ENCODE results near the gene SRGN.

DNA sequence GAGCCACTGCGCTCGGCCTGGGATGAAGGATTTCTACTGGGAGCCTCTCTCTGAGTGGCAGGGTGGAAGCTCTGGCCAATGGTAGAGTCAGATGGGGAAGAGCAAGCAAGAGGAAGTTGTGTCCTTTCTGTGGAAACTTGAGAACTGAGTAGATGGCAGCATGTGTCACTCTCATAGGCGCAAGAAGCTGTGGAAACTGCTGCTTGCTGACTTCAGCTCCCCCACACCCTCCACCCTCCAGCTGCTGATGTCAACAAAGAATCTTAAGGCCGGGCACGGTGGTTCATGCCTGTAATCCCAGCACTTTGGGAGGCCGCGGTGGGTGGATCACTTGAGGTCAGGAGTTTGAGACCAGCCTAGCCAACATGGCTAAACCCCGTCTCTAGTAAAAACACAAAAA lies 39.8 kb upstream of the SRGN start:
- TF ChIP-seq, protein P1, sequence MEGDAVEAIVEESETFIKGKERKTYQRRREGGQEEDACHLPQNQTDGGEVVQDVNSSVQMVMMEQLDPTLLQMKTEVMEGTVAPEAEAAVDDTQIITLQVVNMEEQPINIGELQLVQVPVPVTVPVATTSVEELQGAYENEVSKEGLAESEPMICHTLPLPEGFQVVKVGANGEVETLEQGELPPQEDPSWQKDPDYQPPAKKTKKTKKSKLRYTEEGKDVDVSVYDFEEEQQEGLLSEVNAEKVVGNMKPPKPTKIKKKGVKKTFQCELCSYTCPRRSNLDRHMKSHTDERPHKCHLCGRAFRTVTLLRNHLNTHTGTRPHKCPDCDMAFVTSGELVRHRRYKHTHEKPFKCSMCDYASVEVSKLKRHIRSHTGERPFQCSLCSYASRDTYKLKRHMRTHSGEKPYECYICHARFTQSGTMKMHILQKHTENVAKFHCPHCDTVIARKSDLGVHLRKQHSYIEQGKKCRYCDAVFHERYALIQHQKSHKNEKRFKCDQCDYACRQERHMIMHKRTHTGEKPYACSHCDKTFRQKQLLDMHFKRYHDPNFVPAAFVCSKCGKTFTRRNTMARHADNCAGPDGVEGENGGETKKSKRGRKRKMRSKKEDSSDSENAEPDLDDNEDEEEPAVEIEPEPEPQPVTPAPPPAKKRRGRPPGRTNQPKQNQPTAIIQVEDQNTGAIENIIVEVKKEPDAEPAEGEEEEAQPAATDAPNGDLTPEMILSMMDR (IDR thresholded peaks at IDR 0.05; ENCODE audit: insufficient read depth, low read length), result no peak
- TF ChIP-seq, protein P2, sequence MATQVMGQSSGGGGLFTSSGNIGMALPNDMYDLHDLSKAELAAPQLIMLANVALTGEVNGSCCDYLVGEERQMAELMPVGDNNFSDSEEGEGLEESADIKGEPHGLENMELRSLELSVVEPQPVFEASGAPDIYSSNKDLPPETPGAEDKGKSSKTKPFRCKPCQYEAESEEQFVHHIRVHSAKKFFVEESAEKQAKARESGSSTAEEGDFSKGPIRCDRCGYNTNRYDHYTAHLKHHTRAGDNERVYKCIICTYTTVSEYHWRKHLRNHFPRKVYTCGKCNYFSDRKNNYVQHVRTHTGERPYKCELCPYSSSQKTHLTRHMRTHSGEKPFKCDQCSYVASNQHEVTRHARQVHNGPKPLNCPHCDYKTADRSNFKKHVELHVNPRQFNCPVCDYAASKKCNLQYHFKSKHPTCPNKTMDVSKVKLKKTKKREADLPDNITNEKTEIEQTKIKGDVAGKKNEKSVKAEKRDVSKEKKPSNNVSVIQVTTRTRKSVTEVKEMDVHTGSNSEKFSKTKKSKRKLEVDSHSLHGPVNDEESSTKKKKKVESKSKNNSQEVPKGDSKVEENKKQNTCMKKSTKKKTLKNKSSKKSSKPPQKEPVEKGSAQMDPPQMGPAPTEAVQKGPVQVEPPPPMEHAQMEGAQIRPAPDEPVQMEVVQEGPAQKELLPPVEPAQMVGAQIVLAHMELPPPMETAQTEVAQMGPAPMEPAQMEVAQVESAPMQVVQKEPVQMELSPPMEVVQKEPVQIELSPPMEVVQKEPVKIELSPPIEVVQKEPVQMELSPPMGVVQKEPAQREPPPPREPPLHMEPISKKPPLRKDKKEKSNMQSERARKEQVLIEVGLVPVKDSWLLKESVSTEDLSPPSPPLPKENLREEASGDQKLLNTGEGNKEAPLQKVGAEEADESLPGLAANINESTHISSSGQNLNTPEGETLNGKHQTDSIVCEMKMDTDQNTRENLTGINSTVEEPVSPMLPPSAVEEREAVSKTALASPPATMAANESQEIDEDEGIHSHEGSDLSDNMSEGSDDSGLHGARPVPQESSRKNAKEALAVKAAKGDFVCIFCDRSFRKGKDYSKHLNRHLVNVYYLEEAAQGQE (IDR thresholded peaks at IDR 0.05; ENCODE audit: insufficient replicate concordance, low read depth), result no peak

Measured in HL-60 (cell line).